HPDE6-E6E7 (cell line): ENCODE measurements around the gene MTMR12.

Experiments
- DNase-seq: peaks from one replicate; pipeline ENCODE4 v3.0.0; 2011; ENCODE audit warnings: missing footprints; ENCODE audit errors: extremely low spot score

MTMR12 gene

DNA sequence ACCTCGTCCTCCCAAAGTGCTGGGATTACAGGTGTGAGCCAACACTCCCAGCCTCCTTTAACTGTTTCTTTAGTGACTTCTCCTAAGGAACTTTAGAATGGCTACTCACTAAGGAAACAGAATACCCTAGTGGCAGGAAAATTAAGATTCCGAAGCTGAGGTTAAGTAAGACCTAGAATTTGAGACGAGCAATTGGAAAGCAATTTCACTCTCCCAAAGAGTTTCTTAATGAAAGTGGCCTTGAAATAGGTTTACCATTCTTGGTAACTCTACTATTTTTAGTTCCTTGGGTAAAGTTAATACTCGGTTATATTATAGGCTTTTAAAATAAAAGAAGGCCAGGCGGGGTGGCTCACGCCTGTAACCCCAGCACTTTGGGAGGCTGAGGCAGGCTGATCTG is 115.7 kb downstream of the MTMR12 start:
- DNase-seq, result no peak

DNA sequence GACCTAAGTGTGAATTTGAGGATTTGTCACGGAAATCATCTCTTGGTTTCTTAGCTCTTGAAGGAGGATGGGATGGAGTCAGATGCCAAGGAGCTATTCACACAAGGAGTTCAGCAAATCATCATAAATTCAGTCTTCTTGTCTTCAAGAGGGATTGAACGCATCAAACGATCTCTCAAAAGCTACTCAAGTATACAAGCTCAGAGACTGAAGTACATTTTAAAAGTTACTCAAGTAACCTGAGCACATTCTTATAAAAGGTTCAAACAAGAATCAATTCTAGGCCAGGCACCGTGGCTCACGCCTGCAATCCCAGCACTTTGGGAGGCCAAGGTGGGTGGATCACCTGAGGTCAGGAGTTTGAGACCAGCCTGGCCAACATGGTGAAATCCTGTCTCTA is 117.5 kb downstream of the MTMR12 start:
- DNase-seq, result no peak

DNA sequence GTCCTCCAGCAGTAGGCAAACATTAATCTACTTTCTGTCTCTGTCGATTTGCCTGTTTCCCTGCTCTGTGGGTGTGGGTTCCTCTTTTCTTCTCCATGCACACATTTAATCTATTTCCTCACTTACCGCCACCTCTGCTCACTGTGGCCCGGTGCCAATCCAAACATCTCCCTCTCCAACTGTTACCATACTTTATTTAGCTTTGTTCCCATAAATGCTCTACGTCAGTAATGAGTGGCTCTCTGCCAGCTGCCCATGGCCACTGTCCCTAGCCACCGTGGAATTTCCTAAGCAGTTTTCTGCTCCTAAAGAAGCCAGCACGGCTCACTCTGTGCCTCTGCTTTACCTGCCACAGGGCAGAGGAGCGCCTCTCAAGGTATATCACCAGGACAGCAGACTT is 119.1 kb downstream of the MTMR12 start:
- no peak for DNase-seq

DNA sequence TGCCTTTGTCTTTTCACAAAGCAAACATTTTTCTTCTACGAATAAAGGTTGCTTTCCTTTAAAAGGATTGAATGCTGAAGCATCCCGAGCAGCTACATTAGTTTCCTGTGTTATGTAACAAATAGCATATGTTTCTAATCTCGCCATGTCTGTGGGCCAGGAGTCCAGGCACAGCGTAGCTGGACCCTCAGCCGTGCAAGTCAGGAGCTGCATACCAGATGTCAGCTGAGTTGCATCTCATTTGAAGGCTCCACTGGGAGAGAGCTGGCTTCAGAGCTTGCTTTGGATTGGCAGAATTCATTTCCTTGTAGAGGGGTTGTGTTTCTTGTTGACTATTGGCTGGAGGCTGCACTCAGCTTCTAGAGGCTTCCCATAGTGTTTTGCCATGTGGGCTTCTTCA is 122.6 kb downstream of the MTMR12 start:
- no peak for DNase-seq

DNA sequence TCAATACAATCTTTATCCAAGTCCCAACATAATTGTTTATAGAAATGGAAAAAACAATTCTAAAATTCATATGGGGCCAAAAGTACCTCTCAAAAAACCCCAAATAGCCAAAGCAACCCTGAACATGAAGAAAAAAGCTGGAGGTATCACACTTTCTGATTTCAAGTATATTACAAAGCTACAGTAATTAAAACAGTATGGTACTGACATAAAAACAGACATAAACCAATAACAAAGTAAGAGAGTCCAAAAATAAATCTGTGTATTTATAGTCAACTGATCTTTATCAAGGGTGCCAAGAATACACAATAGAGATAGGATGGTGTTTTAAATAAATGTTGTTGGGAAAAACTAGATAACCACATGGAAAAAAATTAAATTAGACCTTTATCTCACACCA is 125.1 kb downstream of the MTMR12 start:
- no peak for DNase-seq

DNA sequence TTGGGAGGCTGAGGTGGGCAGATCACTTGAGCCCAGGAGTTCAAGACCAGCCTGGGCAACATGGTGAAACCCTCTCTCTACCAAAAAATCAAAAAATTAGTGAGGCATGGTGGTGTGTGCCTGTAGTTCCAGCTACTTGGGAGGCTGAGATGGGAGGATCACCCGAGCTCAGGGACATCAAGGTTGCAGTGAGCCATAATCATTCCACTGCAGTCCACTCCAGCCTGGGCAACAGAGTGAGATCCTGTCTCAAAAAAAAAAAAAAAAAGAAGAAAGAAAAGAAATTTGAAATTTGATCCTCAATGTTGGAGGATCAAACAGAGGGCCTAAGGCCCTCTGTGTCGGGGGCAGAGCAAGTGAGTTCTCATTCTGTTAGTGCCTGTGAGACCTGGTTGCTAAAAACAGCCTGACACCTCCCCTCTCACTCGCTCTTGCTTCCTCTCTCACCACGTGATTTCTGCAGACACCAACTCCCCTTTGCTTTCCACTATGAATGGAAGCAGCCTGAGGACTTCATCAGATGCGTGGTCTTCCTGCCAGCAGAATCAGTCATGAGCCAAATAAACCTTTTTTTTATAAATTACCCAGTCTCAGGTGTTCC is 130.2 kb downstream of the MTMR12 start:
- DNase-seq, result no peak
